ENCODE measurements around the gene AXL.

Gene AXL

DNA sequence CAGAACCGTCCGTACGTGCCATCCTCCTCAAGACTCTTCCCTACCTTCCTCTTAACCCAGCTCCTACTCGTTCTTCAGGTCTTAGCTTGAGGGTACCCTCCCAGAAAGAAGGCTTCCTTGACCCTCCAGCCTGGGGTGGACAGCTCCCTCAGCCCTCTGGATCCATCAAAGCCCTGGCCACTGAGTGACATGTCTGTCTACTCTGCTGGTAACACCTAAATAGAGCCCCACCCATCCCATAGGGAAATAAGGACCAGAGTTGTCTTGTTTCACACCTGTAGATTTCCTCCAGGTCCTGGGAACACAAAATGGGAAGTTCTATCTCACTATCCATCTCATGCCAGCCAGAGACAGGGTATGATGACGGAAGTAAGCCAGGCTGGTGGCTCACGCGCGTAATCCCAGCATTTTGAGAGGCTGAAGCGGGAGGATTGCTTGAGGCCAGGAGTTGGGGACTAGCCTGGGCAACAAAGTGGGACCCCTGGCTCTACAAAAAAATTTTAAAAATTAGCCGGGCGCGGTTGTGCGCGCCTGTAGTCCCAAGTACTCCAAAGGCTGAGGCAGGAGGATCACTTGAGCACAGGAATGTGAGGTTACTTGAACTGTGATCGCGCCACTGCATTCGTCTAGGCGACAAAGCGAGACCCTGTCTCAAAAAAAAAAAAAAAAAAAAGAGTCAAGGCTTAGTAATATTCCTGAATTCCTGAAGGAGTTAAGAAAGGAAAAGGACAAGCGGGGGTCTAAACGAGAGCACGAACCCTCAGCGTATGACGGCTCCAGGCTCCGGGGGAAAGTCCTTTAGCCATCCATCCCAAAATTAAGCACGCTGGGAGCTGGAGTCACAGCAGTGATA is 90.4 kb downstream of the AXL start:
- DNase-seq: no peak

DNA sequence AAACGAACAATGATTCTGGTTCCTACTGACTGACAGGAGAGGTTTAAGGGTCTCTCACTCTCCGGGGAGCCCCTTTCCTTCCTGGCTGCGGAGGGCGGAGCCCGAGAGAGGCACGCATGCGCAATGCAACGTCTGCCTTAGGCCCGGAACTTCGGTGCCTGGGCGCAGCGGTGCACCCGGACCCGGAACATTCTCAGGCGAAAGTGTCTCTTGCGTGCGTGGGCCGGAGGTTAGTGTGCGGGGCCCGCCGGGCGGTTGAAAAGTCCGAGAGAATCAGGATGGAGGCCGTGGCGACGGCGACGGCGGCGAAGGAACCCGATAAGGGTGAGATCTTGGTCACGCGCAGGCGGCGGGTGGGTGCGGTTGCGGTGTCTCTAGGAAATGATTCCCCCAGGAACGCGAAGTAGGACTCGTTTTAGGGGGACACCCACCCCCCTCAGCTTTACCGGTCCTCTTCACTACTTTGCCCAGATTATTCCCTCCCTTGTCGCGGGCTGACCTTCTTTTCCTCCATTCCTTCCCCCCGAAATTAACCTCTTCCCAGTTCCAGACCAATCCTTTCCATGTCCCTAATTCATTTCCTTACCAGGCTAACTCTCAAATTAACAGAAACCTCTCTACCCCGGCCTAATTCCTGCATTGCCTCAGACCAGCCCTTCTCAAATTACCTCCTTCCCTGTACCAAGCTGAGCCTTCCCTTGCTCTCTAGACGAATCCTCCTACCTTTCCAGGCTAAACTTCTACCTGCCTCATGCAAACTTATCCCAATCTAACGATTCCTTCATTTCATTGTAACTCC is 91.2 kb downstream of the AXL start, which contains the start of gene CCDC97:
Gene CCDC97 (plus strand): TSS at position 140 of the 799 bp plus-strand sequence. CDS start 139 bp downstream, at position 279.
- DNase-seq: peak; percentile 87

DNA sequence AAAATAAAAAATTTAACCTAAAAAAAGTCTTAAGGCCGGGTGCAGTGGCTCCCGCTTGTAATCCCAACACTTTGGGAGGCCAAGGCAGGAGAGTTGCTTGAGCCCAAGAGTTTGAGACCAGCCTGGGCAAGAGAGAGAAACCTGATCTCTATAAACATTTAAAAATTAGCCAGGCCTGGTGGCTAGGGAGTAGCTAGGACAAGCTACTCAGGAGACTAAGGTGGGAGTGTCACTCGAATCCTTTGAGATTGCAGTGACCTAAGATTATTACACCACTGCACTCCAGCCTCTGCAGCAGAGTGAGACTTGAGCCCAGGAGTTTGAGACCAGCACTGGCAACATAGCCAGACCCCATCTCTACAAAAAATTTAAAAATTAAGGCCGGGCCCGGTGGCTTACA is 92.0 kb downstream of the AXL start:
- DNase-seq: no peak

Data from central memory CD4-positive, alpha-beta T cell (primary cell).